ENCODE data around the gene GLRA2. TPM values are rescaled to one million over a fixed set of nuclear protein-coding genes. Genes with fewer than 3 reads are reported as not detected.
A peak's percentile ranks its signal among the peaks of the same experiment; 100 is the strongest.

The GLRA2 gene
- polyA plus RNA-seq, 1 donor = 0.52 TPM

DNA sequence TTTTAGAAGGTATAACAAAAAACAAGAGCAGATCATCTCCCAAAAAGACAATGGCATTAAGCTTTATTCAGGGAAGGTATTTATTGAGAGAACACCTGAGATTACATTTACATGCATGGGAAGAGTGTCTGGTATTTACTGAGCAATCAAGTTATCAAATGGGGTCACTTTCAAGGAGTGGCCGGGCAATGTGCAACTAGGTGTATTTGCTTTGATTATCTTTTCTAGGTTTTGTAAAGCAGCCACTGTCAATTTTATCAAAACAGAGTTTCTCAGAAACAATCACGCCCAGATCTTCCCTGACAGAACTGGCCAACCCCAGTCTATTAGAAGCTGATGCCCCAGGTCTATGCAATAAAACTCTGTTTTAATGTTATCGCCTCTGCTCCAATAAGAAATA is 169.5 kb downstream of the GLRA2 start:
- DNase-seq = no peak

DNA sequence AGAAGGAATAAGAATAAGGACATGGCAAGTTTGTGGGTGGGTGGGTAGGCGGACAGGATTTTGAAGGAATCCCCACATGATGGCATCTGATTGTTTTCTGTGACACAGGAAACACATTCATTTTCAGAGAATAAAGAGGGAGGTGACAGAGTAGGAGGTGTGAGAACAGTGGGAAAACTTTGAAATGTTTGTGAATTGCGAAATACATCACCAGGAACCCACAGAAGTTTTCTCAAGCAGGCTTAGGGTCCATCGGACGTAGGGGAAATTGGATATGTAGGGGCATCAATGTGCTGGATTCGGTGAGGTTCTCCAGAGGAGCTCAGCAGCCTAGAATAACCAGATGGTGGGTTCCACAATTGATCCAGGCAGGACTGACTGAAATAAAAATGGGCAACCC is 171.6 kb downstream of the GLRA2 start:
- DNase-seq = no peak

DNA sequence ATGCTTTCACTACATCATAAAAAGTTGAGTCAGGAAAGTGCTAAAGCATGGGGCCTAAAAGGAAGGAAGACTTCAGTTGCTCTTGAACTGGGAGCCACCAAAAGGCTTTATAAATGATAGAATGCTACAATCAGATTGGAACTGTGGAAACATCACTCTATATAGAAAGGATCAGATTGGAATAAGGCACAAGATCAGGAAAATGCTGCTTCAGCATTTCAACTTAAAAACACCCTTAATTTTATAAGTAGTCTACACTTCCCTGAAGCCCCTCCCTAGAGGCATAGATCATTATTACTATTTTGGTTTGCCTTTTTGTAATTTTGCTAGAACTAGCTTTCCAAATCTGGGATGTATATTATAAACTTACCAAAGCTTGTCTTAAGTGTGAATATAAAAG is 172.8 kb downstream of the GLRA2 start:
- DNase-seq = no peak

DNA sequence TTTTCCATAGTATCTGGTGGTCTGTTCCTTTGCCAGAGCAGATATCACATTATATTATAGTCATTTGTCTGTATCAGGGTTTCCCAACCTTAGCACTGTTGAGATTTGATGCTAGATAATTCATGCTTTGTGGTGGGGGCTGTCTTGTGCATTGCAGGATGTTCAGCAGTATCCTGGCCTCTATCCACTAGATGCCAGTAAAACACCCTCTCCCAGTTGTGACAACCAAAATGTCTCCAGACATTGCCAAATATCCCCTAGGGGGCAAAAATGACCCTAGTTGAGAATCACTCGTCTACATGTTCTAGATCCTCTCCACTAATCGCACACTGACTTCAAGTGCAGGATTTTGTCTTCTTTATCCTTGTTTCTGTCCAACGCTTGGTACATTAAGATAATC is 182.8 kb downstream of the GLRA2 start:
- DNase-seq = no peak

DNA sequence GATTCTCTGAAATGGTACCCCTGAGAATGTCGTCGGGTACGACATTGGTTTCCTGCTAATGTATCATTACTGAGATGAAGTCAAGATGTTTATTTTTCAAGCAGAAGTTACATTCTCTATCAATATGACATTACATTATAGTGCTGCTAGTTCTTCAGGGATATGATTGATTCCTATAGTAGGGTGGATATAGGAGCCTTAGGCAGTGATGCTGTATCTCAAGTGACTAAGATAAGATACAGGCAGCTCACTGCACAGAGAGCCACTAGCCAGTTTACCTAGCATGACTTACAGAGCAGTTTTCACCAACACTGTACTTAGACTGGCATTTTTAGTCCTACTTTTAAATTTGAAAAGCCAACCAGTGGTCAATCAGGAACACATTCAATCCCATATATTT is 188.6 kb downstream of the GLRA2 start:
- DNase-seq = no peak

DNA sequence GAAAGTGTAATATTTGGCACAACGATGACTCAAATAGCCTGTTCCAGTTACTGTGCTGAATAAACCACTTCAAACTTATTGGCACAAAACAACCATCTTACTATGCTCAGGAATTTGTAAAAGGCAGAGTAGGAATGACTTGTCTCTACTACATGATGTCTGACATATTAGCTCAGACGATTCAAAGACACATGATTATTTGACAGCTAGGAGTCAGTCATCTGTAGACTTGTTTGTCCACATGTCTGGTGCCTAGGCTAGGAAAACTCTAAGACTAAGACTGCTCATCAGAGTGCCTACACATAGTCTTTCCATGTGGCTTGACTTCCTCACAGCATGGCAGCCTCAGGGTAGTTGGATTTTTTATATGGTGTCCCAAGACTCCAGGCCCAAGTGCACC is 189.1 kb downstream of the GLRA2 start:
- DNase-seq = no peak

DNA sequence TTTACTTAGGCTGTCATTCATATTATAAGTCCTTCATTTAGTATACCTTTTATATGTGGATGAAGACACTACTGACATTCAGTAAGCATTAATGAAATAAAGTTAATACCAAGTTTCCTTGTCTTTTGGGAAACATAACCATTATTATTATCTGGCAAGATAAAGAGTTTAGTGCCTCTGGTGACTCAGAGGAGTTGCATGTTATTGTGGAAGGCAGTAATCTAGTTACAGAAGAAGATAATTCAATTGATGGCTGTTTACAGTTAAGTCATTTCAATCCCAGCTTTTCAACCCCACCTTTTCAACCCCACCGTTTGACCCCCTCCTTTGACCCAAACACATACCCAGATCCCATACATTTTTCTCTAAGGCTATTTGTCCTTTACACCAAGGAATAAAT is 199.7 kb downstream of the GLRA2 start:
- no peak for DNase-seq

DNA sequence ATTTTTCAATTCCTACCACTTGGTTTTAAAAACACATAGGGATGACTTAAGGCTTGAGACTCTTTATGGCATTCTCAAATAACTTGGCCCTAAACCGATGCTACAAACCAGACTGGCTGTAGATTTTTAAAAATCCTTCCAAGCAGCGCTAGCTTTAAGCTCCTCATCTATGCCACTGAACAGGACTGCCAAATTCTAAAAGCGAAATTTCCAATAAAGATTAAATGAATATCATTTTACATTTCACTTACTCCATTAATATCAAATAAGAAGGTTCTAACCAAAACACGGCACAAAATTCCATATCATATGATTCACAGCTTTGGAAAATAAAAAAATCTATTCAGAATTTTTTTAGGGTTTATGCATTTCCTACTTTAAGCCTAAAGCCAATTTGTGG is 209.3 kb downstream of the GLRA2 start:
- no peak for DNase-seq

DNA sequence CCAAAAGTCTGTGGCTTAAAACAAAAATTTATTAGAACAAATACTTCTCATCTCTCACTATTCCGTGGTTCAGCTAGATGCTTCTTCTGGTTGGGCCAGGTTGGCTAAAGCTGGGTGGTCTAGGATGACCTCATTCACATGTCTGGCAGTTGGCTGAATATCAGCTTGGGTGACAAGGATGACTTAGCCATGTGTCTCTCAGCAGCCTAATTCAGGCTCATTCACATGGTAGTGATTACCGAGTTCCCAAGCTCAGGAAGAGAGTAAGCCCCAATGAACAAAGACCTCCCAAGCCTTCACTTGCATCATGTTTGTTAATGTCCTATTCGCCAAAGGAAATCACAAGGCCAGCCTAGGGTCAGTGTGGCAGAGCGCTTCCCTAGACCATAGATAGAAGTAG is 224.1 kb downstream of the GLRA2 start:
- DNase-seq = no peak

DNA sequence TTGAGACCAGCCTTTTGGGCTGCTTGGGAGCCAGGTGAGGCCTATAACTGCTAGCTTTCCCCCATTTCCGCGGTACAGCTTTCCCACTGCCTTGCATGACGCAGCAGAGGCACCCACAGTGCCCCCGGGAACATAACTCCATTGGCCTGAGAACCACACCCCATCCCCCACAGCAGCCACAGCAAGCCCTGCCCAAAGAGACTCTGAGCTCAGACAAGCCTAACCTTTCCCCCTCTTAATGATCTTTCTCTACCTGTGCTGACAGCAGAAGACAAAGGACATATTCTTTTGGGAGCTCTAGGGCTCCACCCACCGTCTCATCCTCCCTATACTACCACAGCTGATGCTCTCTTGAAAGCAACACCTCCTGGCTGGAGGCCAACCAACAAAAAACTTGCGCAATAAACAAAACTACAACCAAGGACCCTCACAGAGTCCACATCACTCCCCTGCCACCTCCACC is 228.7 kb downstream of the GLRA2 start:
- no peak for DNase-seq

DNA sequence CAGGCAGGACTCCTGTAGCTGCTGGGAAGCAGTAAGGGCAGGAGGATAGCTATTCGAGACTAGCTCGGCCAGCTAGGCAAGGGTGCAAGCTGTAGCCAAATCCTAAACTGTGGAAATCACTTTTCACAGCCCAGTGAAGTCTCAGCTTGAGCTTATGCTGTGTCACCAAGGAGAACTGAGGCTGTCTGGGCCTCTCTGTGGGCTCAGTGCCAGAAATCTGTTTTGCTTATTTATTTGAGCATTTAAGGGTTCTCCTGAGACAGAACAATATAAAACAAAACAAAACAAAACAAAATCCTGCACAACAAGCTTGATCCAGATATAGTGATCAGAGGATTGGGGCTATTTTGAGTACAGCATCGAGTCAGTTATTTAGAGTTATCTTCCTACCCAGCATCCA is 246.1 kb downstream of the GLRA2 start:
- DNase-seq = peak; percentile 18

DNA sequence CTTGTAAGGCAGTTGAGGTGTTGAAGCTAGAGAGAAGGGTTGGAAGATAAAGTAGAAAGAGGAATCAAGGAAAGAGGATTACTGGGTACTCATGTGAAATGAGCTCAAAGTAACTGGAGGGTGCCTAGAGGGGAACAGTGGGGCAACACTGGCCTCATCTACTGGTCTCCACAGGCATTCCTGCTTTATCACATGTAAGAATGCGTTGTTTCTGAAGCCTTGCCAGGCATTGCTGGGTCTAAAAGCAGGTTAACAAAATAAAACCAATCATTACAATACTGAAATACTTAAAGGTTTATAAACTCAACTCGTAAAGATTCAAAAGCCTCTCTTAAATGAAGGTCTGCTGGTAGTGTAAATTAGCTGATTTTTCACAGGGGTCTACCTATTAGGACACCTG is 247.6 kb downstream of the GLRA2 start:
- no peak for DNase-seq

DNA sequence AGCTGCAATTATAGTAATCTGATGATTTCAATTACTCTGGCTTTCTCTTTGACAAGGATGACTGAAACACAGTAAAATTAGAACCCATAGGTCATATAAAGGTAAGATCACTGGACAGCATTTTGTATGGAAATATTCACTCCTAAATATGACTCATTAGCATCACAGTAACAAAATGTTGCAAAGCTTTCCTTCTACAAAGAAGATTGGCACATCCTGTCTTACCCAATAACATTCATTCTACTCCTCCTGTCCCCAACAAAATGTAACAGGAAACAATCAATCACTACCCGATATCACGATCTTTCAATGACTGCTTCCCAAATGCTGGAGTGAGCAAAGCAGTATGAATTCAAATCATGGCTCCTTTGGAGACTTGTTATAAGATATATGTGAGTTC is 248.2 kb downstream of the GLRA2 start:
- no peak for DNase-seq

DNA sequence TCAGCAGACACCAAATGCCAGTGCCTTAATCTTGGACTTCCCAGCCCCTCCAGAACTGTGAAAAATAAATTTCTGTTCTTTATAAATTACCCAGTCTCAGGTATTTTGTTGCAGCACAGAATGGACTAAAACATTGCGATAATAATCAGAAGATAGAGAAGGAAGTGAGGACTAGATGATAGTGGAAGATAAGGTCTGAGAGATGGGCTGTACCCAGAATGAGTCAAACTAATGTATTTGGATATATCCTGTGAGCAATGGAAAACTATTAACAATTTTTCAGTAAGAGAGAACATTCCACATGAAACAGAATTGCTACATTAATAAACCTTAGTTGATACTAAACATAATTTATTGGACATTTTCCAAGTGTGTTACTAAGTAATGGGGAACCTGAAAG is 250.2 kb downstream of the GLRA2 start:
- no peak for DNase-seq
